Gastrocnemius medialis (tissue), 4 donors: ENCODE data around the gene GRIP2. TPM values are rescaled to one million over a fixed set of nuclear protein-coding genes. Genes with fewer than 3 reads are reported as not detected.
A peak's percentile ranks its signal among the peaks of the same experiment; 100 is the strongest.

Source experiments
- ATAC-seq, 2 donors: fragments of 150-250 bp; one replicate each; pipeline ENCODE4 v1.9.1; 2016
- DNase-seq, 2 donors: peaks; one replicate each; pipeline ENCODE4 v3.0.0-alpha.2; 2019
- H3K27ac ChIP-seq, 4 donors: fragments of 200-600 bp; sonication (generic); 1 replicate in 1 of 4; 2 replicates in 3 of 4; pipeline ENCODE4 v1.5.1; 2016 to 2018; ENCODE audit warnings: mild to moderate bottlenecking in 2 of 4, moderate library complexity in 1 of 4
- H3K27me3 ChIP-seq, 3 donors: fragments of 200-600 bp; sonication (generic) in 2 of 3; 1 replicate in 1 of 3; 2 replicates in 2 of 3; pipeline versions ENCODE4 v1.5.1 to v1.6.0; 2016 to 2019; ENCODE audit warnings: mild to moderate bottlenecking in 1 of 3, moderate library complexity in 1 of 3
- H3K36me3 ChIP-seq, 2 donors: fragments of 200-600 bp; sonication (generic) in 1 of 2; one replicate each; pipeline ENCODE4 v1.5.1; 2017 to 2018
- H3K4me1 ChIP-seq, 2 donors: fragments of 200-600 bp; sonication (generic) in 1 of 2; one replicate each; pipeline ENCODE4 v1.5.1; 2016 to 2017; ENCODE audit warnings: mild to moderate bottlenecking in 2 of 2
- H3K4me3 ChIP-seq, 4 donors: fragments of 200-600 bp; sonication (generic) in 3 of 4; 1 replicate in 1 of 4; 2 replicates in 3 of 4; pipeline ENCODE4 v1.5.1; 2016 to 2019; ENCODE audit warnings: mild to moderate bottlenecking in 2 of 4
- H3K9me3 ChIP-seq, 3 donors: fragments of 200-600 bp; sonication (generic) in 2 of 3; 1 replicate in 1 of 3; 2 replicates in 2 of 3; pipeline ENCODE4 v1.5.1; 2016 to 2019
- POLR2A ChIP-seq, 2 donors: fragments of 450-650 bp; IDR thresholded peaks; one replicate each; pipeline ENCODE4 v1.6.1; 2017; ENCODE audit warnings: antibody characterized with exemption in 2 of 2, mild to moderate bottlenecking in 2 of 2, moderate library complexity in 2 of 2
- in situ Hi-C, 4 donors: fragments of 200-750 bp; cut with MboI; loops; one replicate each; pipeline versions ENCODE4 v1.15.0 to v1.8.0; 2017; ENCODE audit warnings: low sequenced_read_pairs in 4 of 4
- intact Hi-C: fragments of 100-400 bp; cut with DNase I; formaldehyde crosslinking; loops from one replicate; pipeline ENCODE4 v1.15.1; 2023; ENCODE audit warnings: low total_unique reads
- total RNA-seq, 4 donors: library from RNA; depleted of rRNA; stranded (reverse); fragments of >200 nt; gene quantifications; one replicate each; pipeline versions ENCODE4 v1.1.0 to v1.2.3, GENCODE V29; 2016
- TF ChIP-seq, protein P1 (sequence below), 5 experiments: fragments of 450-650 bp in 3 of 5; fragments of 200-600 bp in 2 of 5; sonication (generic) in 2 of 5; IDR thresholded peaks in 4 of 5; conservative IDR thresholded peaks in 1 of 5; 1 replicate in 4 of 5; 2 replicates in 1 of 5; pipeline ENCODE4 v1.5.1; 2016 to 2019; ENCODE audit warnings: antibody characterized with exemption in 5 of 5, mild to moderate bottlenecking in 3 of 5, moderate library complexity in 3 of 5

GRIP2 gene
- total RNA-seq, 4 donors from 2014 or later, result 2.8 to 12.6 (median 4.6) TPM

DNA sequence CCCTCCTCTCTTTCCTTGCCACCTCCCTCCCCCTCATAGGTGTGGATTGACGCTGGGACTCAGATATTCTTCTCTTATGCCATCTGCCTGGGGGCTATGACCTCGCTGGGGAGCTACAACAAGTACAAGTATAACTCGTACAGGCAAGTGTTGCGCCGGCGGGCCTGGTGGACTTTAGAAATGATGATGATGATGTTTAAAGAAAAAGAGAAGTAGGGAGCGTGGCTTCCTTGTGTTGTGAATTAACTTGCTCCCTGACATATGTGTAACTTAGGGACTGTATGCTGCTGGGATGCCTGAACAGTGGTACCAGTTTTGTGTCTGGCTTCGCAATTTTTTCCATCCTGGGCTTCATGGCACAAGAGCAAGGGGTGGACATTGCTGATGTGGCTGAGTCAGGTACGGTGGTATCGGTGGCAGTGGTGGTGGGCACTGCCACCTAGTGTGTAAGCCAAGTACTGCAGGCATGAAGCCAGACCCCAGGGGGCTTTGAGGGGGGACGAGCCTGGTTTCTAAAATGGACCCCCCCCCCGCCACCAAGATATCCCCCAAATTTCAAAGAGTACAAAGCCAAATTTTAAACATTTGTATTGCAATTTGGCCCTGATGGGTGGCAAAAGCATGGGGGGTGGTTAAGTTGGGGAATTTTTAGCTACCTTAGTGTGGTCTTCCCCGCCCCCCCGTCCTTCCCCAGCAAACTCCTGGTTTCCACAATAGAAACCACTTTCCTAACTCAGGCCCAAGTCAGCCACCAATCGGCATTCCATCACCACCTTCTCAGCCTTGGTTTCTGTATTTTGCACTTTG is 72.1 kb downstream of the GRIP2 start:
- in situ Hi-C loops, result loop anchor here (5.0 to 25.0 kb wide), 5 partner anchors 63 to 581 kb away; partner anchors contain the start of genes SLC6A6 (in 2 of the 4) and WNT7A (in 2 of the 4)
- Histone ChIP-seq H3K4me1 (peaks cover 0 to 2% of the 10 kb centered on the region in 2 donors), H3K4me3 (no peak overlapping the region), H3K9me3 (no peaks in the 10 kb centered on the region), H3K27ac (no peak overlapping the region), H3K27me3 (no peaks in the 10 kb centered on the region), H3K36me3 (peaks cover 0 to 96% of the 10 kb centered on the region in 2 donors)
- DNase-seq (no peak), ATAC-seq (peak; percentile 32 to 59)
- intact Hi-C loops, result loop anchor here (1.0 to 10.0 kb wide), 4 partner anchors 207 to 1806 kb away; partner anchors contain the start of gene RAF1
- TF ChIP-seq POLR2A (IDR thresholded peaks at IDR 0.05), result no peak
- TF ChIP-seq, protein P1, sequence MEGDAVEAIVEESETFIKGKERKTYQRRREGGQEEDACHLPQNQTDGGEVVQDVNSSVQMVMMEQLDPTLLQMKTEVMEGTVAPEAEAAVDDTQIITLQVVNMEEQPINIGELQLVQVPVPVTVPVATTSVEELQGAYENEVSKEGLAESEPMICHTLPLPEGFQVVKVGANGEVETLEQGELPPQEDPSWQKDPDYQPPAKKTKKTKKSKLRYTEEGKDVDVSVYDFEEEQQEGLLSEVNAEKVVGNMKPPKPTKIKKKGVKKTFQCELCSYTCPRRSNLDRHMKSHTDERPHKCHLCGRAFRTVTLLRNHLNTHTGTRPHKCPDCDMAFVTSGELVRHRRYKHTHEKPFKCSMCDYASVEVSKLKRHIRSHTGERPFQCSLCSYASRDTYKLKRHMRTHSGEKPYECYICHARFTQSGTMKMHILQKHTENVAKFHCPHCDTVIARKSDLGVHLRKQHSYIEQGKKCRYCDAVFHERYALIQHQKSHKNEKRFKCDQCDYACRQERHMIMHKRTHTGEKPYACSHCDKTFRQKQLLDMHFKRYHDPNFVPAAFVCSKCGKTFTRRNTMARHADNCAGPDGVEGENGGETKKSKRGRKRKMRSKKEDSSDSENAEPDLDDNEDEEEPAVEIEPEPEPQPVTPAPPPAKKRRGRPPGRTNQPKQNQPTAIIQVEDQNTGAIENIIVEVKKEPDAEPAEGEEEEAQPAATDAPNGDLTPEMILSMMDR (IDR thresholded peaks at IDR 0.05 in 4 of 5, conservative IDR thresholded peaks at IDR 0.05 in 1 of 5), result peak; percentile 92 to 98 (median 97)

DNA sequence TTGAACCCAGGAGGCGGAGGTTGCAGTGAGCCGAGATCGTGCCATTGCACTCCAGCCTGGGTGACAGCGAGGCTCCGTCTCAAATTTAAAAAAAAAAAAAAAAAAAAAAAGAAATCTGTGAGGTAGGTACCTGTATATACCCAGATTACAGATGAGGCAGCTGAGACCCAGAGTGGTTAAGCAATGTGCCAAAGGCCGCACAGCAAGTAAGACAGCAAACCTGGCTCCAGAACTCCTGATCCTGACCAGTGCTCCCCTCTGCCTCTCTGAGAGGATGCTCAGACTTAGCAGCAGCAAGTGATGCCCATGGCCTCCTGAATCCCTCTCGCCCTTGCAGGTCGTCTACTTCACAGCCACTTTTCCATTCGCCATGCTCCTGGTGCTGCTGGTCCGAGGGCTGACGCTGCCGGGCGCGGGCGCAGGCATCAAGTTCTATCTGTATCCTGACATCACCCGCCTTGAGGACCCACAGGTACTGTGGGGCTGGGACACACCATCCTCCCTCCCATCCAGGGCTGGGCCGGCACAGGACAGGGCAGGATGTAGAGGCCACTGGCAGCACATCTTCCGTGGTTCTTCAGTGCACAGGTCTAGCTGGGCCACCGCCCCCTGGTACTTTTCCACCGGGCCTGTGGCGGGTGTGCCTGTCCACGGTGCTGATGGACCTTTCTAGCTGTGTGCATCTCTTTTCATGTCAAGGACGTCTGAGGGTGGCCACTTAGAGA is 73.8 kb downstream of the GRIP2 start:
- DNase-seq (no peak), ATAC-seq (no peak)
- Histone ChIP-seq H3K4me1 (peaks cover 0 to 3% of the 10 kb centered on the region in 2 donors), H3K27me3 (no peaks in the 10 kb centered on the region), H3K9me3 (no peaks in the 10 kb centered on the region), H3K36me3 (peaks cover 0 to 94% of the 10 kb centered on the region in 2 donors), H3K4me3 (no peak overlapping the region), H3K27ac (no peak overlapping the region)
- TF ChIP-seq, protein P1 (IDR thresholded peaks at IDR 0.05 in 4 of 5, conservative IDR thresholded peaks at IDR 0.05 in 1 of 5), result no peak
- no peak for TF ChIP-seq POLR2A (IDR thresholded peaks at IDR 0.05)
- intact Hi-C loops, result loop anchor here (5.0 to 10.0 kb wide), 2 partner anchors 572 to 1804 kb away; partner anchors contain the start of gene RAF1
- in situ Hi-C loops, result loop anchor here (5.0 to 25.0 kb wide), 5 partner anchors 62 to 579 kb away; partner anchors contain the start of genes SLC6A6 (in 2 of the 4) and WNT7A (in 2 of the 4)

DNA sequence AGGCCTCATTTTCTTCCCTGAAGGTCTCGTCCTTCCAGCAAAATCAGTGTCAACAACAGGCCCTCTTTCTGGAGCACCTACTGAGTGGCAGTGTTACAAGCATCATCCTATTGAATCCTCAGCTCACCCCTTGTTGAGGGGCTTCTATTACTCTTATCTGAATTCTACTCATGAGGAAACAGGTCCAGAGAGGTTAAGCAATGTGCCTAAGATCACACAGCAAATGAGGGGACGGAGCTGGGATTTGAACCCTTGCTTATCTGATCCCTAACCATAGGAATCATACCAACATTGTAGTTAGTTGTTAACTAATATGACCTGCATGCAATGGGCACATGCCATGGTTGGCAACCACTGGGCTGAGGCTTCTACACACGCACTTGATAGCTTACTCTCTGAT is 74.7 kb downstream of the GRIP2 start:
- TF ChIP-seq, protein P1 (IDR thresholded peaks at IDR 0.05 in 4 of 5, conservative IDR thresholded peaks at IDR 0.05 in 1 of 5), result no peak
- no peak for TF ChIP-seq POLR2A (IDR thresholded peaks at IDR 0.05)
- Histone ChIP-seq H3K27ac (no peak overlapping the region), H3K4me3 (no peak overlapping the region), H3K27me3 (no peaks in the 10 kb centered on the region), H3K36me3 (peaks cover 0 to 86% of the 10 kb centered on the region in 2 donors), H3K9me3 (no peaks in the 10 kb centered on the region), H3K4me1 (peaks cover 5 to 11% of the 10 kb centered on the region in 2 donors)
- intact Hi-C loops (loop anchor here (5.0 to 10.0 kb wide), 2 partner anchors 571 to 1803 kb away; partner anchors contain the start of gene RAF1), in situ Hi-C loops (loop anchor here (5.0 to 25.0 kb wide), 5 partner anchors 61 to 578 kb away; partner anchors contain the start of genes SLC6A6 (in 2 of the 4) and WNT7A (in 2 of the 4))
- ATAC-seq (no peak), DNase-seq (no peak)

DNA sequence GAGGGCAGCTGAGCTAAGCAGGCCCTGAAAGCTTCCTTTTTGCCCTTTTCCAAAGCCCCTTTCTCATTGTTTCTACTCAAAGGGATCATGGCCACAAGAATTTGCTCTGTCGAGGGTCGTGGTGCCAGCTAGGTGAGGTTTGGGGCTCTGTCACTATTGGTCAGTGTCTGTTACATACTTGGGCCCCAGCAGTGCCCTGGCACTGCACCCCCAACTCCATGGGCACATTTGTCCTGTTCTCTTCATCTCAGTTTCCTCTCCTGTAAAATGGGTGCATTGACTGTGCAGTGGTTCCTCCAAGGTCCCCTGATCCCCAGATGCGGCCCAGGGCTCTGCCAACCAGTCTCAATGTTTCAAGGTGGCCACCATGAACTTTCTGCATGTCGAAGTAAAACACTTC is 75.6 kb downstream of the GRIP2 start:
- DNase-seq (no peak), ATAC-seq (no peak)
- Histone ChIP-seq H3K36me3 (peaks cover 0 to 77% of the 10 kb centered on the region in 2 donors), H3K27me3 (no peaks in the 10 kb centered on the region), H3K4me3 (no peak overlapping the region), H3K4me1 (peaks cover 11% of the 10 kb centered on the region in 2 donors), H3K9me3 (no peaks in the 10 kb centered on the region), H3K27ac (no peak overlapping the region)
- intact Hi-C loops, result loop anchor here (10.0 kb wide), 1 partner anchor 570 kb away; no protein-coding TSS in a partner anchor
- TF ChIP-seq, protein P1 (IDR thresholded peaks at IDR 0.05 in 4 of 5, conservative IDR thresholded peaks at IDR 0.05 in 1 of 5), result no peak
- no peak for TF ChIP-seq POLR2A (IDR thresholded peaks at IDR 0.05)
- in situ Hi-C loops, result loop anchor here (5.0 to 25.0 kb wide), 5 partner anchors 60 to 577 kb away; partner anchors contain the start of genes SLC6A6 (in 2 of the 4) and WNT7A (in 2 of the 4)
